GM19099 (cell line): ENCODE measurements around the gene MTG2.
A peak's percentile ranks its signal among the peaks of the same experiment; 100 is the strongest.

ENCODE experiments used
- POLR2A ChIP-seq: IDR thresholded peaks from 3 replicates; pipeline ENCODE4 v1.6.1; 2011; ENCODE audit warnings: low read depth; ENCODE audit not compliant: insufficient read length; ENCODE audit errors: extremely low read depth

Gene MTG2

DNA sequence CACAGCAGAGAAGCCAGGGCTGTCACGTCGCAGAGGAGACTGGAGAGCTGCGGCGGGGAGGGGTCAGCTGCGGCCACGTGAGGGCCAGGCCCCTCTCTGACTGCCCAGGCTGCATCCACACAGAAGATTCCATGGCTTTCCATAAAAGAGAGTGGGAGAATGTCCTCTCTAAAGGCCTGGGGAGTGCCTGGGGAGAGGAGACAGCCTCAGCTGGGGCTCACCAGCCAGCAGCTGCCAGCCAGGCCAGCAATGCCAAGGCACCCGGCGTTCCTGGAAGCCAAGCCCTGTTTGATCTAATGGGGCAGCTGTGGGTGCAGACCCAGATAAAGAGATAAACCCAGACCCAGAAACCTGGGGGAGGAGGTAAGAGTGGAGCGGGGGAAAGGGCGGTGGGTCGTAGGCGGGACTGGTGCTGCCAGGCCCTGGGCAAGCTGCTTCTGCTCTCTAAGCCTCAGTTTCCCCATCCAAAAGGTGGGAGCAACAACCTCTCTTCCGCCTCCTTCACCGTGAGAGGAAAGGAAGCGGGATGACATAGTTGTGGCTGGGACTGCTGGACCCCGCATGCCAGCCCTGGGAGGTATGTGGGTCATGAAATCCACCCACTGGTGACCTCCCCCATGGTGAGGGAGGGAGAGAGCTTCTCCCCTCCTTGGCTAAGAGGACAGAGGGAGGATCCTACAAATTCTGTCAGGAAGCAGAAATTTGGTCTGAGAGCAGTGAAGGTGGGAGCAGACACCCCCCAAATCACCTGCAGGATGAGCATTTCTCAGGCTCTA, 52.4 kb downstream of the MTG2 start:
- no peak for TF ChIP-seq POLR2A

DNA sequence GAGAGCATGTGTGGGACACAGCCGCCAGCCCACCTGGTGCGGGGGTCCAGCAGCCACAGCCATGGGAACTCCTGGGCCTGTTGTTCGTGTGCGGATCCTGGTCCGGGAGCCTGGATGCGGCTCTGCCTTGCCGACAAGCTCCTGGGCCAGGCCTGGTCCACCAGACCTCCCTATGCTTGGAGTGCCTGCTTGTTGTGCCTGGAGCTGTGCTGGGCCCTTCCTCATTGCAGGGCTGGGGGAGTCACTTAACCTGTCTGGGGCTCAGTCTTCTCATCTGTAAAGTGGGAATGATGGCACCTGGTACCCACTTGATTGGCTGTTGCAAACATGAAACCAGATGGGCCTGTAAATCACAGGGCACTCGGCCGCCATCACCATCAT, 52.9 kb downstream of the MTG2 start:
- no peak for TF ChIP-seq POLR2A

DNA sequence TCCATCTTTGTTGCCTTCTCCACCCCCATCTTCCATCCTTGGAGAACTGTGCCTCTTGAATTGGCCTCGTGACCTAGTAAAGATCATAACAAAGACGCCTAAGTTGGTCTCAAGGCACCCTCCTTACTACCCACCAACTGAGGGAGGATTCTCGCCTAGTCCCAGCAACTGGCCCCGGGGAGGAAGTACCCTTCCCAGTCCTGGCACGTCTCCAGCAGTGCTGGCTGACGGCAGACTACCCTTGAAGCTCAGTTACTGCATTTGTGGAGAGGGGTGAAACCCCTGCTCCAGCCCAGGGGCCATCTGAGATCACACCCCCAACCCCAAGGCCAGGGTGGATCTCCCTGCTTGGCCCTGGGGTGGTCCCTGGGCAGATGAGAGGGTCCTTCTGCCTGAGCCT, 53.4 kb downstream of the MTG2 start:
- TF ChIP-seq POLR2A, result no peak

DNA sequence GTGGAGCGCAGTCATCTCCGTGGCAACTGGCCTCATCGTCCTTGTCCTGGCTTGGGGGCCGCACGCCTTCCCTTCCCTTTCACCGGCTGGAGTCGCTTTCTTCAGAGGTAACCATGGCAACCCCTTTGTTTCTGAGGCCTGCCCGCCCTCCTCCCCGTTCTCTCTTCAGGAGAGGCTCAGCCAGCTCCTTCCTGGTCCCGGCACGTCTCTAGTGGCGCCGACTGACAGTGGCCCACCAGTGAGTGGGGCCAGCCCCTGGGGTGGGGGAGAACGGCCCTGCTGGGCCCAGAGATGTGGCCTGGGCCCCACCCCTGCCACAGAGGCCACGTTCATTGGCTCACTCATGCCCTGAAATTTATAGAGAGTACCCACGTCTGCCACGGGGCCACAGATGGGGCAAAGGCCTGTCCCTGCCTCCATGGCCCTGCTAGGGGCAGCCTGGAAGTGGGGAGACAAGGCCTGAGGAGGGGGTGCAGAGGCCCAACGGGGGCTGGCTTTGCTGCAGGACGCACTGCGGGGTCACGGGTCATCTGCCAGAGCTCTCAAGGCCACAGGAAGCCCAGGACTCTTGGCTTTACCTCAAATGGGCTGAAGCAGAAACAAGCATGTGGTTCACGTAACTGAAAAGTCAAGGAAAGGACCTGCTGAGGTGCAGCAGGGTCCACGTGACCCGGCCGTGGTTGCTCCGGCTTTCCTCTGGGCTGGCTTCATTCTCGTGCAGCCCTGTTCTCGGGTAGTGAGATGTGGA, 54.1 kb downstream of the MTG2 start:
- TF ChIP-seq POLR2A, result no peak

DNA sequence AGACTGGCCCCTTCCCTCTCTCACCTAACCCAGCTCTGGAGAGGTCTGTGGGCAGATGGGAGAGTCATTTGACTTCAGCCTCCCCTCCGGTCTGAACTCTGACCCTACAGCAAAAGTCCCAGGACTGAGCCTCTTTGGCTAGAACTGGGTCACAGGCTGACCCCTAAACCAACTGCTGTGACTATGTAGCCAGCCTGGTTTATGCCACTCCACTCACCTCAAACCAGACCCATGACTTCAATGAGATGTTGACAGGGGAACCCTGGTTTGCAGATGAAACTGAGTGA, 54.6 kb downstream of the MTG2 start:
- TF ChIP-seq POLR2A, result no peak

DNA sequence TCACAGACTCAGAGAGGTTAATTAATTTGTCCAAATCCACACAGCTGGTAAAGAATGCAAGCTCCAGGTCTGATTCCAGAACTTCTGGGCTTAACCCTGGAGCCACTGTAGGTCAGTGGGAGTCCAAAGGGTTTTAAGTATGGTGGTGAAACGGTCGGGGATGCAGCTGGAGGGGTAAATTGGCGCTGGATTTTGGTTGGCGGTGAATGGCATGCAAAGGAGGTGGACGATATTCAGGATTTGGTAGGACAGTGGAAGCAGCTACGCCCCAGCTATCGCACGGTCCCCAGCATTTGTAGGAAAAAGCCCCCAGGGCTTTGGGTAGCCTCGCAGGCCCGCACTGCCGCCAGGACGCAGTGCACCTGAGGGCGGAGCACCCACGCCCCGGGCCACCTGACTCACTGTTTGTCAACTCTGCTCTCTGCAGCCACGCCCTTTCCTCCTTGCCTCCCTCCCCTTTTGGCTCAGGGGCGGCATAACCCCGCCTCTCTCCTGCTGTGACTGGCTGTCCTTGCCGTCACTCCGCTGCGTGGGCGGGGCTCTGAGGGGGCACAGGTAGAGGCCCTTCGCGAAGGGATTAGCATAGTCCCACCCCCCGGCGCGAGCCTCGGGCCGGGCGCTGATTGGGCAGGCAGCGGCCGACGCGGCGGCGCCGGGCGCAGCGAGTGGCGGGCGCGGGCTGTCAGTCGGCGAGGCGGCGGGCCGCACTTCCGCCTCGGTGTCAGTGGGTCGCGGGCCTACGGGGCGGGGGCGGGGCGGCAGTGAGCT, 55.2 kb downstream of the MTG2 start, which contains the start of gene OSBPL2:
Gene OSBPL2, plus strand, starts transcription at position 721 of the 768 bp plus-strand sequence. CDS start 17,664 bp downstream, outside the sequence.
- peak; percentile 21 for TF ChIP-seq POLR2A

DNA sequence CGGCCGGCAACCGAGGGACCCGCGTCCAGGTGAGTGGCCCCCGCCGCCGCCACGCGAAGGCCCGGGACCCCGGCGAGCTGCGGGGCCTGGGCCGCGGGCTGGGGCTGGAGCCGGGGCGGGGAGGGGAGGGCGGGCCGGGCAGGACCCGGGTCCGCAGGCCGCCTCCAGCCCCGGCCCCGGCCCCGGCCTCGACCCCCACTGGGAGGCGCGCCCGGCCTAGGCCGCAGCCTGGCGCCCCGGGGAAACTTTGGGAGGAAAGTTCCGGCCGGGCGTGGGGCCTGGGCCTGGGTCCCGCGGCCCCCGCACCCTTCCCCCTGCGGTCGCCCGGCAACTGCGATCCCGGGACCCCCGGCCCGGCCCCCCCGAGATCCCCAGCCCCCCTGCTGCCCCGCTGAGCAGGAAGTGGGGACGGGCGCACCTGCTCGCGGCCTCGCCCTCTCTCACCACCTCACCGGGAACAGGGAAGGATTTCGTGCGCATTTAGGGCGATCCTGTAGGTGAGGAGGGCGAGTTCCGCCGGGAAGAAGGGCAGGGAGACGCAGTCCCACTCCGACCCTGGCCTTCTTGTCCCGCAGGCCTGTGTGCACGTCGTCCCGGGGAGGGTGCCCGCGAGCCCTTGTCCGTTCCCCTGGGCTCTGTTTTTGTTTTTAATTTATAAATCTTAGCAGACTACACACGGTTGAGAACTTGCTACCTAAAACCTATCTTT, 55.9 kb downstream of the MTG2 start:
- TF ChIP-seq POLR2A, result no peak

DNA sequence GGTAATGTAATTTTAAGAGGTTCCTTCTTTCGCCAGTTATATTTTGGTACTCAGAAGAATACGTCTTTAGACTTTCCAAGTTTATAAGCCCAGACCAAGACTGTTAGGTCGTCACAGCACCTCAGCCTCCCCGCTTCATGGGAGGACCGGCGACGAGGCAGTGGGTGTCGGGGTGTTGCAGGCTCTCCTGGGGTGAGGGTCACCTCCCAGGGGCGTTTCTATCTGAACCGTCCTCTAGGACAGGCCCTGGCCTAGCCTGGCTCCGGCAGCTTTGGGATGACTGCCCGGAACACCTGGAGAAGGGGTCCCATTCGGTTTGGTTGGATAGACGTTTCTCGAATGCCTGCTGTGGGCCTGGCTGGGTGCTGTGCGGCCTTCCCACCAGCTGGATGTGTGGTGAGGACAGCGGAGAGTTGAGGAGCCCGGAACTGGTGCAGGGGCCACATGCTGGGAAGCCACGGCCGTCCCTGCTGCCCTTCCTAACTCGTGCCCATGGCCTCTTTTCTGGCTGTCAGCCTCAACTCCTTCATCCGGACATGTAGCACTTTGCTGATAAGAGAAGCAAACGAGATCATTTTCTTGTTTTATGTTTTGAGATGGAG, 56.6 kb downstream of the MTG2 start:
- no peak for TF ChIP-seq POLR2A

DNA sequence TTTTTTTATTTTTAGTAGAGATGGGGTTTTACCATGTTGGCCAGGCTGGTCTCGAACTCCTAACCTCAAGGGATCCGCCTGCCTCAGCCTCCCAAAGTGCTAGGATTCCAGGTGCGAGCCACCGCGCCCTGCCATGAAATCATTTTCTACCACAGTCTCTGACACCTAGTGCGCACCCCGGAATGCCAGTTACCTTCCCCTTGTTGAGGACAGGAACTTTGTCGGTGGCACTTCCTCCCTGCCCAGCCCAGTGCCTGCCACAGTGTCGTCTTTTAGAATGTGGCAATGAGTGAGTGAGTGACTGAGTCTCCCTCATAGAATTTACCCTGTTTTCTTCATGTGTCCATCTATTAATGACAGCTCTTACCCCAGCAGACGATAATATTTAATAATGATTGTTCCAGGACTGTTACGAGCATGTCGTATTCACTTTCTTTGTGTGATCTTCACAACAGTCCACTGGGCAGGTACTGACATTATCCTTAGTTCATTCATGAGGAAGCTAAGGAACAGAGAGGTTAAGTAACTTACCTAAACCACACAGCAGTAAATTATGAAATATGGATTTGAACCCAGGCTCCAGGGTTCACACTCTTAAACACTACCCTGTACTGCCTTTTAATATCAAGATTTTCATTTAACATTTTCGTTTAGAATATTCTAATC, 57.3 kb downstream of the MTG2 start:
- no peak for TF ChIP-seq POLR2A

DNA sequence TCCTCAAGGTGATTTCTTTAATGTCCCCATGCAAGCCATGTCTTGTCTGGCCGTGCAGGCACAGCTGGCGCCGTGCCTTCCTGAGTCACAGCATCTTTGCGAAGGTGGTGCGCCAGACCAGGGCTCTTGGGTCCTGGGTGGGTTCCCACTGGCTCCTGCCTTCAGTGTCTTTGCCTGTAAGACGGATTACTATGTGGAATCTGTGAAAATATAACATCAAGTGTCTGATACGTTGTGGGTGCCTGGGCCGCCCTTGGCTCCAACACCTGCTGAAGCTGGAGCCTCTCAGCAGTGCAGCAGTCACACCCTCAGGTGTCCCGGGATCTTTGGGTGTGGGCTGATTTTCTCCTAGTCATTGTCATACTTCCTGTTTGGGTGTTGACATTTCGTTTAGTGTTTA, 58.7 kb downstream of the MTG2 start:
- TF ChIP-seq POLR2A, result no peak

DNA sequence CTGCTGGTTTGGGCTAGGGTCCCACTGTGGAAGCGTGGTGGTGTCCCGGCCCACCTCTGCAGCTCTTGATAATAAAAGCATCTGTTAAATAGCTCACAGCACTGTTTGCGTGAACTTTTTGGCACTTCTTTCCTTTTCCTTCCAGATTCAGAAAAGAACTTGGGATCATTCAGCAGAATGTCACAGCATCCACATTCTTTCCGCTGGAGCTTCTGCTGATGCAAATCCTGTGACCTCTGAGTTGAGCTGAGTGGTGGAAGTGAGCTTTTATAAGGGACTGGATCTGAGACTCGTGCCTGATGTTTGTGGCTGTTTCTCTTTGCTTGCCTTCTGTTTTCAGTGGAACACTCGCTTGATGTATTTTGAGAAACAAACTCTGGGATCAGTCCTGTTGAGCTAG, 59.3 kb downstream of the MTG2 start:
- no peak for TF ChIP-seq POLR2A

DNA sequence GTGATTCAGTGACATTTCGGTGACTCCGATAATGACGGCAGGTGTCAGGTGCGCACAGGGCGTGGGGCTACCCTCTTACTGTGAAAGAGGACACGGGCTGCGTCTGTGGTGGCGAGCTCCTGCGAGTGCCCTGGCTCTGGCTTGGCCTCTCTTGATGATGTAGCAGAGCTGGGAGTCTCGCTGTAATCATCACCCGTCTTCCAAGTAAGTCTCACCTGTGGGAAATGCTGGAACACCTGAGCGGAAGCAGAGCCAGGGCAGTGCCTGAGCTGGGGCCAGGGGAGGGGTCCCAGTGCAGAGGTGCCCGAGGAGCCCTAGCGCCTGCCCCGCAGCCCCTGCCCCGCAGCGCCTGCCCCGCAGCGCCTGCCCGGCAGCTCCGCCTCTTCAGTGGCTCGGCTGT, 60.3 kb downstream of the MTG2 start:
- TF ChIP-seq POLR2A, result no peak

DNA sequence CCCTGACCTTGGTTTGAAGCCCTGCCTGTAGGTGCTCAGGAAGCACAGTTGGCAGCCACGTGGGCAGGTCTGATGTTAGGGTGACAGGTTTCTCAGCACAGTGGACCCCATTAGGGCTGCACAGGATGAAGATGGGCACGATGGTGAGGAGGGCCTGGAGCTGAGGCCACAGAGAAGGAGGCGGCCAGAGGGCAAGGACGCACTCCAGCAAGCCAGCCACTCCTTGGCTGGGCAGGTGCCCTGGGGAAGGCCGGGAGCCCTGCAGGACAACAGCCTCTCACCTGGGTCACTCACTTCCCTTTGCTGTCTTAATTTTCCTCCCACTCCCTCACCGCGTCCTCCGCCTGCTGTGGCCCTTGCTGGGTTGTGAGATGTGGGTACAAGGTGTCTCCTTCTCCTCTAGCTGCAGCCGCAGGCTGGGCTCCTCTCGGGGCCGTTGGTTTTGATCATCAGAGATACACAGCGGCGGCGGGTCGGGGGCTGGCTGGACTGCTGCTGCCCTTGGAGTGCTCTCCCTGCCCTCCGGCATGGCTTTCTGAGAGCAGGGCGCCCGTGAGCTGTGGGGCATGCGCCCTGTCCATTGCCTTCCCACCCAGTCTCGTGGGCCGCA, 61.2 kb downstream of the MTG2 start:
- TF ChIP-seq POLR2A, result no peak

DNA sequence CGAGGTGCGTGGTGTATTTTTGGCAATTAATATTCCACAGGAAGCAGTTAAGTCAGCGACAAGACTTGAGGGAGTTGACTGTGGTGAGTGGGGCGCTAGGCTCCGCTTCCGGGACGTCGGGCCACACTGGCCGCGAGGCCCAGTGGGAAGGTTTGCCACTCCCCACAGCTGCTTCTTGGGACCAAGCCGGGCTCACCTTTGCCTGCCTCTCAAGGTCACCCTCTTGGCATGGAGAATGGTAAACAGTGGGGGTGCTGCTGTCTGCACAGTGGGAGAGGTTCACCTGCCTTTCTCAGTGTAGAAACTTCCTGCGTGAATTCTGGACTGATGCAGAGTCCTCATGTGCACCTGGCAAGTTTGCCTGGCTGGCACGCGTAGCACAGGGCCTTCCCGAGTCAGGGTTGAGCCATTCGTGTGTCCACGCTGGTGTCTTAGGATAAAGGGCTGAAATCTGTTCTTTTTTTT, 61.8 kb downstream of the MTG2 start:
- no peak for TF ChIP-seq POLR2A
